NCI-H1930 (cell line): ENCODE data around the gene GSTT4.
"Not testable (repeated sequence)": the region's sequence is repeated elsewhere in the genome, so short reads cannot be mapped to it uniquely, and the experiment has no call there.

Experiments
- DNase-seq, 2 experiments: peaks; one replicate each; lab custom pipeline; 2025; lab: John Stamatoyannopoulos, UW

Gene GSTT4

GRCh38 chr22:23989583-23990244, 15.5 kb downstream of the GSTT4 start:
- not testable (repeated sequence) for DNase-seq

GRCh38 chr22:23986538-23987178, 18.6 kb downstream of the GSTT4 start:
- not testable (repeated sequence) for DNase-seq

DNA sequence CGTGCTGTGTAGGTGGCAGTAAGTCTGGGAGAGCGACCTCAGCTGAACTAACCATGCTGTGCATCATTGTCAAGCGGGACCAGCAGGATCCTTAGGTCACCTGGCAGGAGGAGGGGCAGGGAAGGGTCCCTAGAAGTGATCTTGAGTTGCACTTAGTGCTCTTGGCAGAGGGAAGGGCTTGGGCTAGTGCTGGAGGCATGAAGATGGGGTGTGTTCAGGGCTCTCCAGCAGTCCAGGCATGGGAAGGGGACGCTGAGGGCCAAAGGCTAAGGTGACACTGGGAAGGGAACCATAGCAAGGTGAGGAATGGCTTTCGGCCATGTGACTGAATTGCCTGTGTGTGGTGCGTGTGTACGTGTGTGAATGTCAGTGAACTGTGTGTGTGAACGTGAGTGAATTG, 19.2 kb downstream of the GSTT4 start:
- DNase-seq, result not testable (repeated sequence)

DNA sequence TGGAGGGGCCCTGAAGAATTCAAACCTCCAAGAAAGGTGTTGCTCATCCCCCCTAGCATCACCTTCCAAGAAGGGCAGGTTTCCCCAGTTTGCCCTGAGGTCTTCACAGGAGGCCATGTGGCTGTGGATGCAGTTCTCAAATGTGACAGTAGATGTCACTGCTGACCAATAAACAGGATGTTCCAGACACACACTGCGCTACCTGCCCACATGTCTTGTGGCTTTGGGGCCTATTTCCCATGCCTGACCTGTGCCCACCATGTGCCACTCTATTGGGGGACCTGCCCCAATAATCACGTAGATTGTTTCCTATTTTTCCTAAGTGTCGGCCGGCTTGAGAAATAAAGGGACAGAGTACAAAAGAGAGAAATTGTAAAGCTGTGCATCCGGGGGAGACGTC, 20.8 kb downstream of the GSTT4 start:
- no peak for DNase-seq

DNA sequence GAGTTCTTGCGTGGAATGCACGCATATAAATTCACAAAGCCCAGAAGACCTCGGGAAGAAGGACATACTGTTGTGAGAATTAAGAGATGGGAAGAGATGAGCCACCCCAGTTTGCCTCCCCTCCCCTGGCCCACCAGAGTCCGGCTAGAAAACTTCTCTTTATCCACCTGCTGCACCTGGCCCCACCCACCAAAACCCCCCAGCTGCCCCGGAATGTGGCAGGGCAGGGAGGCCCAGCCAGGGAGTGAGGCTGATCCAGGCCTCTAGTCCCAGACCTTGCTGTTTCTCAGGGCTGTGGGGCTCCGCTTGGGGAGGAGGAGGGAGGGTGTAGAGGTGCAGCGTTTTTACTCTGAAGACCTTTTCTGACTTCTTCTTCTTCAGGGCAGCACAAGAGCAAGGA, 24.7 kb downstream of the GSTT4 start:
- DNase-seq, result not testable (repeated sequence)

GRCh38 chr22:23979557-23980240, 25.6 kb downstream of the GSTT4 start, which contains the start of gene GSTT2:
GSTT2 (plus strand) TSS chr22:23980134.
- DNase-seq, result not testable (repeated sequence)

DNA sequence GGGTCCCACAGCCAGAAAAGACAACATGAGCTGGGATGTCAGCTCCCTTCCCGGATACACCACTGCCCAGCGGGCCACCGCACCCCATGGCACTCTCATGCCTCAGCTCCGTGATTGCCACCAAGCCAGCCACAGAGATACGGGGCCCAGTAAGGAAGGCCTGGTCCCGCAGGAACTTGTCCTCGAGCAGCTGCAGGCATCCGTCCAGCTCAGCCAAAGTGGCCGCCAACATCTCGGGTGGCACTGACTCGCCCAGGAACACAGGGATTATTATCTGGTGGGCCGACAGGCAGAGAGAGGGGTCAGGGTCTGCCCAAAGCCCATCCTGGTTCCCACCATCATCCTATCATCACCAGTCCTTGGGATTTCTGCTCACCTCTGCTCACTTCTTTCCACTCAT, 27.9 kb downstream of the GSTT4 start:
- DNase-seq, result not testable (repeated sequence)

- not testable (repeated sequence) for DNase-seq
Measured at GRCh38 chr22:23974836-23975352, 30.4 kb downstream of the GSTT4 start.

- DNase-seq, result not testable (repeated sequence)
Measured at GRCh38 chr22:23974345-23974744, 30.9 kb downstream of the GSTT4 start, which contains the start of gene DDT. DDT (minus strand) TSS chr22:23974441; CDS start chr22:23974414, 27 bp downstream.

DNA sequence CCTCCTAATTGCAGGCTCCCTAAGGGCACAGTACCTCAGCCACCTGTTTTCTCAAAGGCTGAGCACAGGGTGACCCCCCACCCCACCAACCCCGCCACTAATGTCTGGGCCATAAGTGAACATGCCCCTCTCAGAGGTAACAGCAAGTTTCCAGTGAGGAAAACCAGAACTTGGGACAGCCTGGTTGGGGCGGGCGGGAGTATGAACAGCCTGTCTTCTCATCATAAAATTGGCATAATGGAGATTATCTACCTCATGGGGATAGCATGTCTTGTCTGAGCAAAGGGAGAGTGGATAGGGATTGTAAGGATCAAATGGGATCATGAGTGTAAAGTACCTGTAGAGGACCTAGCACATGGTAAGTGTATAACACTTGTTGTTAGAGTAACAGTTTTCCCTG, 33.3 kb downstream of the GSTT4 start:
- DNase-seq, result not testable (repeated sequence)

DNA sequence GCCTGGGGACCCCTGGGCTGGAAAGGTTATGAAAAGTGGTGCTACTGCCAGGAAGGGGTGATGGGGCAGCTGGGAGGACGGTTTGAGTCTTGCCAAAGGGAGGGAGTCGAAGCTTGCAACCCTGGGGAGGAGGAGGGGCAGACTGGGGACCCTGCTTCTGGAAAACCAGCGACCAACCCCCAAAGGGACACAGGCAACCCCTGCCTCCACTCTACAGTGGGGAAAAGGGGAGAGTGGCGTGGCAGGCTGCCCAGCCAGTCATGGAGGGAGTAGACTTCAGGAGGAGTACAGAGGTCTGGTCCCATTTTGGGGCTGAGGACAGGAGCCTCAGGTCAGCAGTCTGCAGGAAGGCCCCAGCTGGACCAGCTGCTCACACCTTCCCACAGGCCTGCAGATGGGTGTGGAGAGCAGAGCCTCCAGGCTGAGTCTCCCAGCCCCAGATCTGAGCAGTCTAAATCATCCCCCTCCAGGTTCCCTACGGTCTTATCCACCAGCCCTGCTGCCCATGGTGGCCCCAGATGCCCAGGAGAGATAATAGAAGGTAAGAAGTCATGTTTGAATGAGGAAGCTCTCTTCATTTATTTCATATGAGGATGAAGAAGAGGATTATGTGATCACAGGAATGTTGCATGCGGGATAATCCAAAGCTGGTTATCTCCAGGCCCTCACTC, 34.3 kb downstream of the GSTT4 start:
- DNase-seq, result no peak

DNA sequence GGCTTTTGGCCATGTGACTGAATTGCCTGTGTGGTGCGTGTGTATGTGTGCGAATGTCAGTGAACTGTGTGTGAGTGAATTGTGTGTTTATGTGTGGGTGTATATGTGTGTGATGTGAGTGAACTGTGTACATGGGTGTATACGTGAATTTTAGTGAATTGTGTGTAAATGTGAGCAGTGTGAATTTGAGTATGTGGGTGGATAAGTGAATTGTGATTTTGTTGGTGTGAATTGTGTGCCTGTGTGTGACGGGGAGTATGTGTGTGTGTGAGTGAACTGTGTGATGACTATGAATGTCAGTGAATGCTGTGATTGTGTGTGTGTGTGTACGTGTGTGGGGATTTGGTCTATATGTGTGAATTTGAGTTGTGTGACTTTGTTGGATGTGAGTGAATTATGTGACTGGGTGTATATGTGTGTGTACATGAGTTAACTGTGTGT, 35.0 kb downstream of the GSTT4 start:
- no peak for DNase-seq

DNA sequence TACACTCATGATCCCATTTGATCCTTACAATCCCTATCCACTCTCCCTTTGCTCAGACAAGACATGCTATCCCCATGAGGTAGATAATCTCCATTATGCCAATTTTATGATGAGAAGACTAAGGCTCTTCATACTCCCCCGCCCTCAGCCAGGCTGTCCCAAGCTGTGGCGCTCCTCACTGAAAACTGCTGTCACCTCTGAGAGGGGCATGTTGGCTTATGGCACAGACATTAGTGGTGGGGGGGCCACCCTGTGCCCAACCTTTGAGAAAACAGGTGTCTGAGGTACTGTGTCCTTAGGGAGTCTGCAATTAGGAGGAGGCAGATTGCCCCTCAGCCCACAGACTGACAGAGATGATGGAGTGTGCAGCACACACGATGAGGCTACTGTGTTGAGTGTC, 36.2 kb downstream of the GSTT4 start:
- no peak for DNase-seq

DNA sequence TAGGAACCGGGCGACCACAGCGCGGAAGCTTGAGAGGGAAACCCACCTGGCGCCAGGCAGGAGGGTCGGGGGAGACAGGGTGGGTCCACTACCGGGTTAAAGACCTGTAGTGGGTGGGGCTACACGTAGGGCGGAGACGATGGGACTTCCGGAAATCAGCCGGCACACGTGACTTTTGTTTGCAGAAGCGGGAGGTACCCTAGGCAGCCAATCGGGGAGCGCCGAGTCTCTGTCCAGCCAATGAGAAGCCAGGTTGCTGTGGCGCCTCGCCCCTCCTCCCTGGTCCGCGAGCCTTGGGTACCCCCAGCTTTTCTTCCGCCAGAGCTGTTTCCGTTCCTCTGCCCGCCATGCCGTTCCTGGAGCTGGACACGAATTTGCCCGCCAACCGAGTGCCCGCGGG, 38.7 kb downstream of the GSTT4 start, which contains the start of gene DDTL:
TSS of gene DDTL (plus strand) at position 321 of the 400 bp plus-strand sequence. CDS start at position 348, 27 bp downstream.
- not testable (repeated sequence) for DNase-seq

GRCh38 chr22:23966094-23966493, 39.2 kb downstream of the GSTT4 start:
- not testable (repeated sequence) for DNase-seq

DNA sequence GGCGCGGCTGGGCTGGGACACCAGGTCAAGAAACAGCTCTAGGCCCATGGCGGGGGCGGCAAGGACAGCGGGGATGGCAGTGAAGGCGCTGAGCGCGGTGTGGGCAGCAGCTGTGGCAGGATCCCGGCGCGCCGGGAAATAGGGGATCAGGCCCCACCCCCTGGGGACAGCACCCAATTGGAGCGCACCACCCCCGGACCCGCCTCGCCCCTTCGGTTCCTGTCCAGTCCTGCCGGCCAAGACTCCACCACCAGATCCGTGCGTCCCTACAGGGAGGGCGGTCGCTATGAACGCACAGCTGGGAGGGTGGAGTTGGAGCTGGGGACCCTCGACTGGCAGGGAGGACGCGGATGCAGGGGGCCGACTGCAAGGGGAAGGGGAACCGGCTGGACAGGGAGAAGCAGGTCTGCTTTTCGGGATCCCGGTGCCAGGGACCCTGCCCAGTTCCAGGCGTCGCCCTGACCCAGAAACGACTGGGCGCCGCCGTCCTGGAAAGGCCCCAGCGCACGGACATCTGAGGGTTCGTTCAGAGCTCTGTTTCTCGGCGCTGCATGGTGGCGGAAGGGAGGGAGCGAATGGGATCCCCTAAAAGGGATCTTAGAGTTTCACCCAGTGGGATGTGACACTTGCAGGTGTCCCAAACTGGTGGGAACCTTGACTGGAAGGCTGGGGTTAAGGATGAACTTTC, 44.0 kb downstream of the GSTT4 start, which contains the start of gene GSTT2B:
TSS of gene GSTT2B (minus strand) at position 112 of the 688 bp plus-strand sequence. CDS start at position 48, 64 bp downstream.
- not testable (repeated sequence) for DNase-seq

GRCh38 chr22:23956301-23956900, 48.9 kb downstream of the GSTT4 start:
- DNase-seq, result peak; percentile 32 to 60

DNA sequence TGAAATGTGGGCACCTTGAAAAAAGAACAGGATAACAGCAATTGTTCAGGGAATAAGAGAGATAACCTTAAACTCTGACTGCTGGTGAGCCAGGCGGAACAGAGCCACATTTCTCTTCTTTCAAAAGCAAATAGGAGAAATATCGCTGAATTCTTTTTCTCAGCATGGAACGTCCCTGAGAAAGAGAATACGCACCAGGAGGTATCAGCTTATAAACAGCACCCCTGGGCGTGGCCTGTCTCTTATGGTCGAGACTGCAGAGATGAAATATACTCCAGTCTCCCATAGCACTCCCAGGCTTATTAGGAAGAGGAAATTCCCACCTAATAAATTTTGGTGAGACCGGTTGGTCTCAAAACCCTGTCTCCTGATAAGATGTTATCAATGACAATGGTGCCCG, 49.4 kb downstream of the GSTT4 start:
- not testable (repeated sequence) for DNase-seq

DNA sequence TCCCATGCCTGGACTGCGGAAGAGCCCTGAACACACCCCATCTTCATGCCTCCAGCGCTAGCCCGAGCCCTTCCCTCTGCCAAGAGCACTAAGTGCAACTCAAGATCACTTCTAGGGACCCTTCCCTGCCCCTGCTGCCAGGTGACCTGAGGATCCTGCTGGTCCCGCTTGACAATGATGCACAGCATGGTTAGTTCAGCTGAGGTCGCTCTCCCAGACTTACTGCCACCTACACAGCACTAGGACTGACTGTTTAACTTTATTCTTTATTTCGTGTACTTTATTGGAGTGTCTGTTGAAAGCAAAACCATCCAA, 50.3 kb downstream of the GSTT4 start:
- not testable (repeated sequence) for DNase-seq

GRCh38 chr22:23954193-23954990, 50.9 kb downstream of the GSTT4 start:
- DNase-seq, result not testable (repeated sequence)
